ENCODE data around the gene ANTXR1. TPM values are rescaled to one million over a fixed set of nuclear protein-coding genes. Genes with fewer than 3 reads are reported as not detected.

The ANTXR1 gene
- total and polyA plus RNA-seq, 2 of the 8 experiments (the other 6 are each of a cell fraction or from before 2014, with no cell fraction given), result 15.8 to 44.3 TPM

- no peak for TF ChIP-seq CHD7 (IDR thresholded peaks at IDR 0.05; ENCODE audit: insufficient replicate concordance, low read length)
- TF ChIP-seq, protein P1, sequence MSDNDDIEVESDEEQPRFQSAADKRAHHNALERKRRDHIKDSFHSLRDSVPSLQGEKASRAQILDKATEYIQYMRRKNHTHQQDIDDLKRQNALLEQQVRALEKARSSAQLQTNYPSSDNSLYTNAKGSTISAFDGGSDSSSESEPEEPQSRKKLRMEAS (IDR thresholded peaks at IDR 0.05), result no peak
- TF ChIP-seq KDM1A (IDR thresholded peaks at IDR 0.05; ENCODE audit: borderline replicate concordance, low read length), result no peak
- no peak for TF ChIP-seq KDM5A (IDR thresholded peaks at IDR 0.05; ENCODE audit: low read length)
- TF ChIP-seq HDAC6 (IDR thresholded peaks at IDR 0.05; ENCODE audit: low read depth, low read length), result no peak
- no peak for TF ChIP-seq SIRT6 (IDR thresholded peaks at IDR 0.05; ENCODE audit: low read length)
- TF ChIP-seq SRF (IDR thresholded peaks at IDR 0.05; ENCODE audit: low read depth, low read length), result no peak
Measured at GRCh38 chr2:69175790-69176715, 163.1 kb downstream of the ANTXR1 start (continued).

Data from H1 (cell line).